Inferior parietal cortex (tissue), 1 donor: Measurements from ENCODE around the gene PSMD1.

Experiments
- DNase-seq: peaks from one replicate; pipeline ENCODE4 v3.0.0-alpha.2; 2016; ENCODE audit errors: extremely low spot score

Gene PSMD1

DNA sequence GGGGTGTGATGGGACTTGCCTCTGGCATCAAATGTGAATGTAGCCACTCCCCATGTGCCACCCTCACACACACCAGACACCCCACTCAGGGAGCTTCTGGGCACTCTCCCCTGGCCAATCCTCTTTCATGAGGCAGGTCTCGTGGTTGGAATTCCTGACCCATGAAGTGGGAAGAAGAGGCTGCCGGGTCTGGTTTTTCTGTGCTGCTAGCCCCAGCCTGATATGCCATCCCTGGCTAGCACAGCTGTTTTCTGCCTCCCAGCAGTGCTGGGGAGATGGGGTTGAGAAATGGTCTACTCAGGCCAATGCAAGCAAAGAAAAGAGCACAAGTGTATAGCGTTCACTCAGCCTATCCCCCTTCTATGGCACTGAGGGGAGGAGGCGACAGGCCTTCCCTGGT lies 20.5 kb upstream of the PSMD1 start:
- DNase-seq: no peak

DNA sequence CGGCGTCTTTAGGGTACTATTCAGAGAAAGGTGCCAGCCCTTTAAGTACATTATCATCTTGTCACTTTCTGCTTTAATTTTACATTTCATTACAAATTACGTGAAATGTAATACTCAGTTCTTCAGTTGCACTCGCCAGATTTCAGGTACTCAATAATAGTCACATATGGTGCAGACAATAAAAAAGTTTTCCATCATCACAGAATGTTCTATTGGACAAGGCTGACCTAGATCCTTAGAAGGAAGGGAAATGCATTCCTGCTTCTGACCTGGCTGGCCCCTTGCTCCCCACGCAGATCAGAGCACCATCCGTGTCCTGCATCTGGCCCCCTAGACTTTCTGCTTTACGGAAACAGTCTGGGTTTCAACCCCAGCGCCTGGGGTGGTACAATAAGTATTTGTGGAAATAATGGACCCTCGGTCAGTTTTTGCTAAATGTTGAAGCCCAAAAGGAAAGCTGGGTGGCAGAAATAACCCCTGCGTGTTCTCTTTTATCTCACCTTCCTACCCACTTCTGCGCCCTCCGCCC lies 20.0 kb upstream of the PSMD1 start:
- DNase-seq: no peak

DNA sequence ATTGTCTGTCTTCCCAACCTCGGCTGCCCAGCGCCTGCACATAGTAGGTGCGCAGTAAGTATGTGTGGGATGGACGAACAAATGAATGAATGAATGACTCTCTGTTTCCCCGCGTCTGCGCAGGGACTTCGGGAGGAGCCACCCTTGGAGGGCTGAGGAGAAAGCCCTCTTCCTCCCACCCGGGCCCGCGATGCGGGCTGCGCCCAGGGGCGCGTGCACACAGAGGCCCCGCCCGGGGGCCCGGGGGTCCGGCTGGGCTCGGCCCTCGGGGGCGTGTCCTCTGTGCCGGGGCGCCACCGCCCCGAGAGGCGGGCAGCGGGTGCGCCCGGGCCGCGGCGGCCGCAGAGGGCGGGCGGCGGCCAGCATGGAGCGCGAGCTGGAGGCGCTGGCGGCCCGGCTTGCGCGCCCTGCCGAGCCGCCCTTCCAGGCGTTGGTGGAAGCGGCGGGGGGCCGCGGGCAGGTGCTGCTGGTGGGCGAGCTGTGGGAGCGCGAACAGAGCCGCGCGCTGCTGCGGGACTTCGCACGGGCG lies 19.4 kb upstream of the PSMD1 start, which contains the start of gene C2orf72:
Gene C2orf72 (plus strand): TSS at position 322 of the 529 bp plus-strand sequence. CDS start 43 bp downstream, at position 365.
- no peak for DNase-seq

DNA sequence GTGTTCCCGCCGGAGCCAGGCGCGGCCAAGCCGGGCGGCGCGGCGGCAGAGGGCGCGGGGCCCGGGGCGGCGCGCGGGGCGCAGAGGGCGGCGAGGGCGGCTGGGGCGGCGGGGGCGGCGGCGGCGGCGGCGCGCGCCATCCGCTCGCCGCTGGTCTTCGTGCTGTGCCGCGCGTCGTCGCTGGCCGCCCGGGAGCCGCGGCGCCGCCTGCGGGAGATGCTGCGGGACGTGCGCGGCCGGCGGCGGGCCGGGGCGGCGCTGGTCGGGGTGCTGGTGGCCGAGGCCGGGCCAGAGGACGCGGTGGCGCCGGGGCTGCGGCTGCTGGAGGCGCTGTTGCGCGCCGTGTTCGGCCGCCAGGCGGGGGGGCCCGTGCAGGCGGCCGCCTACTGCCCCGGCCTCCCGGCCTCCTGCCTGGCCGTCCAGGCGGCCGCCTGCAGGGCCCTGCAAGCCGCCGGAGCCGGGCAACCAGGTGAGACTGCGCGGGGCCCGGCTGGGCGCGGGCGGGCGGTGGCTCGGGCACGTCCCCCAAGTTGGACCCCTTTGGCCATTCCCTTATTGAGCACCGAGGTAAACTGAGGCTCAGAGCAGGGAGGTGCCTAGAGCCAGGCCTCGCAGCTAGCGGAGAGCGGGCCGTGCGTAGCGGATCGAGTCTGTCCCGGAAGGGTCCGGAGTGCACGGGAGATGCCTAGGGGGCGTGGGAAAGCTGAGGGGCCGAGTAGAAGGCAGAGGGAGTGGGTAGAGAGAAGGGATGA lies 18.8 kb upstream of the PSMD1 start:
- no peak for DNase-seq

DNA sequence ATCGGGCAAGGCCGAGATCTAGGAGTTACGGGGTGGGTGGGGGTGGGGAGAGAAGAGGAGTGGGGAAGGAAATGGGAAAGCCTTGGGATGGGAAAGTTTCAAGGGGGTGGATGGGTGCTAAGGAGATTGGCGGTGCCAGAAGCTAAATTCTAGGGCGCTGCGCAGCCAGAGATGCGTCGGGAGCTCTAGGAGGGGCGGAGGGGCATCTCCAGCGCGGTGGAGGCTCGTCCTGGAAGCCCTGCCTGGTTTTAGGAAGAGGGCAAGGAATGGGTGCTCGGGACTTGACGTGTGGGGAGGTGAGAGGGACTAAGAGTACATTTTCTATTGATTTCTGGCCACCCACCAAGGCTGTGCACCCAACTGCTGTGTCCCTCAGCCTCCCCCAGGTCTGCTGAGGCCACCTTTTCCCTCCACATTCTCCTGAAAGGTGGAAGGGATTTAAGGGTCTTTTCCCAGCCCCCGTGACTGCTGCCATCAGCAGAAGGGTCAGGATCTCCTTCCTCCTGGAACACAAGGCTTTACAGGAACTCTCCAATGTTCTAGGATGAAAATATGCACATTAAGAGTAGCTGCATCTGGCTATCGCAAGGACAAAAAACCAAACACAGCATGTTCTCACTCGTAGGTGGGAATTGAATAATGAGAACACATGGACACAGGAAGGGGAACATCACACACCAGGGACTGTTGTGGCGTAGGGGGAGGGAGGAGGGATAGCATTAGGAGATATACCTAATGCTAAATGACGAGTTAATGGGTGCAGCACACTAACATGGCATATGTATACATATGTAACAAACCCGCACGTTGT lies 18.0 kb upstream of the PSMD1 start:
- DNase-seq: no peak

DNA sequence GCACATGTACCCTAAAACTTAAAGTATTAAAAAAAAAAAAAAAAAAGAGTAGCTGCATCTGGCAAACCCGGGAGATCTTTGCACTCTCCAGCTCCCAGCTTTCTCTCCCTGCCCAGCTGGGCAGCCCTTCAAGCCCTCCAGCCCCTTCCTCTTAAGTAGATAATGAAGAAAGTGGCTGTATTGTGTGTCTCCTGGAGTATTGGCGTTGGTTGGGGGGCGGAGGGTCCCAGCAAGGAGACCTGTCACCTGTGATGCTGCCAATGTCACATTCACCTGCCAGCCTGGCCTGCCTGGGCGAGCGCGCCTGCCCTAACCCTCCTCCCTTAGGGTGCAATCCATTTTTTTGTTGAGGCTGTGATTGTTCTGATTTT lies 17.4 kb upstream of the PSMD1 start:
- no peak for DNase-seq

DNA sequence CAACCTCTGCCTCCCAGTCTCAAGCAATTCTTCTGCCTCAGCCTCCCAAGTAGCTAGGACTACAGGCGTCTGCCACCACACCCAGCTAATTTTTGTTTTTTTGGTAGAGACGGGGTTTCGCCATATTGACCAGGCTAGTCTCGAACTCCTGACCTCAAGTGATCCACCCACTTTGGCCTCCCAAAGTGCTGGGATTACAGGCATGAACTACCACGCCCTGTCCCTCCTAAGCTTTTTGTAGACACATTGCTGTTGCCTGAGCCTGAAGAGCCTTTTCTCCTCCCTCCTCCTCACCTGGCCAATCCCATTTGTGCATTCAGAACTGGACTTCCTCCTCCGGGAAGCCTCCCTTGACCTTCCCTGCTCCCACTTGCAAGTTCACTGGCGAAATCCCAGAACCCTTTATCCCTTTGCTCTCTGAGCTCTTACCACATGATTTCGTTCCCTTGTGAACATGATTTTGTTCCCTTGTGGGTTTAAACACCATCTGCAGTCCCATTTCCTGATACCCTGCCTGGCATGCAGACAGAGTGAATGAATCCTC lies 16.8 kb upstream of the PSMD1 start:
- DNase-seq: no peak

DNA sequence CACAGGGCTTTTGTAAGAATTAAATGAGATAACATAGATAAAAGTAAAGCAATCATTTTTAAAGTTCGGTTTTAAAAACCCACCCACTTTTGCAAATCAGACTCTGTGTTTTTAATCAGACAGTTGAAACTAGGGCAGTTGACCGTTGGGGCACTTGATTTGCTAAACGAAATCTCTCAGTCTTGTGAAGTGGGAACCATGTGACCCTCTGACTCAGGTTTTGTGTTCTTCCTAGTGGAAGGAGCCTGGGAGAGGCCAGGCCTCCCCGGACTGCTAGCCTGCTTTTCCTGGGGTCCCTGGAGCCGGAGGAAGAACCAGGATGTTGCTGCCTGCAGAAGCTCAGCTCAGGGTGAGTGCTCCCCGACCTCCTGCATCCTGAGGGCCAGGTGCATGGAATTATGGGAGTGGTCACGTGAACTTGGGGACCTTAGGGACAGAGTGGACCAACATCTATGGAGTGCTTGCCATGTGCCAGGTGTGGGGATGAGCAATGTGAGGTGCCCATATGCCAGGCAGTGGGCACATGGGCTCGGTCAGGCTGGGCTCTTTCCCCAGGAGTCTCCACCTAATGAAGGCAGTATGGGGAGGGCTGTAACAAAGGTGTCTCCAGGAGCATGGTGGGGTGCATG lies 15.5 kb upstream of the PSMD1 start:
- no peak for DNase-seq

DNA sequence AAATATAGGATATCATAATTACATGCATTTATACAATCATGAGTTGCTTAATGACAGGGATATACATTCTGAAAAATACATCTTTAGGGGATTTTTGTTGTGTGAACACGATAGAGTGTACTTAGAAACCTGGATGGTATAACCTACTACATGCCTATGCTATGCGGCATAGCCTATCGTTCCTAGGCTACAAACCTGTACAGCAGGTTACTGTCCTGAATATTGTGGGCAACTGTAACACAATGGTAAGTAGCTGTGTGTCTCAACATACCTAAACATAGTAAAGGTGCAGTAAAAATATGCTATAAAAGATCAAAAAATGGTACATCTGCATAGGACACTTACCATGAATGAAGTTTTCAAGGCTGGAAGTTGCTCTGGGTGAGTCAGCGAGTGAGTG lies 12.9 kb upstream of the PSMD1 start:
- no peak for DNase-seq

DNA sequence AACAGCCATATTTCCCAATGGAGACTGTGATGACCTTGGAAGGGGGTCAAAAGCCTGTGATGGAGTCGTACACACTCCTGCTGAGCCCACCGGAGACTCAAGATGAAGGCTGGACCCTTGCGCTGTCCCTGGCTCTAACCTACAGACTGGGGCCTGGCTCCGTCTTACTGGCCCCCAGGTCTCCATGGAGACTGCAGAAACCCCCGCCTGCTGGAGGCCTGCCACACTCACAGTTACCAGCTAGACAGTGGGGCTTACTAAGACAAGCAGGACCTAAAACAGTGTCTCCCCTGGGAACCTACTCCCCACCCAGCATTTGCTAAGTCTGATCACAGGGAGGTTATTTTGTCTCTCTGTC lies 9.8 kb upstream of the PSMD1 start:
- DNase-seq: no peak

DNA sequence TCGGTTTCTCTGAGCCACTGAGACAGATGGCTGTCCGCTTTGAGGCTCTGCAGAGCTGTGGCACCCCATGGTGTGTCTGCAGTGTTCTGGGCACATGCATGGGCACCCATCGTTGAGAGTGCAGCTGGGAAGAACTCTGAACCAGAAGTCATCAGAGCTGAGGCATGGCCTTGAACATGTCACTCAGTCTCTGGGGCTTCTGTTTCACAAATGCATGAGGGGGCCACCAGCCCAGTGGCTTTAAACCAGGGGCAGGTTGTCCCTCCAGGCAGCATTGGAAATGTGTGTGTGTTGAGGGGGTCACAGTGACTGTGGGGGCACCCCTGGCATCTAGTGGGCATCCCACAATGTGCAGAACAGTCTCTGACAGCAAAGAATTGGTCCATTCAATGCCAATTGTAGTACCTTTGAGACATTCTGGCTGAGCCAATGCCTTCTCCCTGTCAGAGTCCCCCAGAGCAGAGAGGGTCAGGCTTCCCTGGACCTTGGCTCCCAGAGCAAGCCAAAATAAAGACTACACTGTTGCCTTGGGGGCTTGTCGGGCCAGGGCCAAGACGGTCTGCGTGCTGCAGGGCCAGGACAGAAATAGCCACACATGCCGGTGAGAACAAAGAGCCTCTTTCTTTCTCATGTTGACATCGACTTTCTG lies 9.3 kb upstream of the PSMD1 start:
- peak; percentile 80 for DNase-seq

DNA sequence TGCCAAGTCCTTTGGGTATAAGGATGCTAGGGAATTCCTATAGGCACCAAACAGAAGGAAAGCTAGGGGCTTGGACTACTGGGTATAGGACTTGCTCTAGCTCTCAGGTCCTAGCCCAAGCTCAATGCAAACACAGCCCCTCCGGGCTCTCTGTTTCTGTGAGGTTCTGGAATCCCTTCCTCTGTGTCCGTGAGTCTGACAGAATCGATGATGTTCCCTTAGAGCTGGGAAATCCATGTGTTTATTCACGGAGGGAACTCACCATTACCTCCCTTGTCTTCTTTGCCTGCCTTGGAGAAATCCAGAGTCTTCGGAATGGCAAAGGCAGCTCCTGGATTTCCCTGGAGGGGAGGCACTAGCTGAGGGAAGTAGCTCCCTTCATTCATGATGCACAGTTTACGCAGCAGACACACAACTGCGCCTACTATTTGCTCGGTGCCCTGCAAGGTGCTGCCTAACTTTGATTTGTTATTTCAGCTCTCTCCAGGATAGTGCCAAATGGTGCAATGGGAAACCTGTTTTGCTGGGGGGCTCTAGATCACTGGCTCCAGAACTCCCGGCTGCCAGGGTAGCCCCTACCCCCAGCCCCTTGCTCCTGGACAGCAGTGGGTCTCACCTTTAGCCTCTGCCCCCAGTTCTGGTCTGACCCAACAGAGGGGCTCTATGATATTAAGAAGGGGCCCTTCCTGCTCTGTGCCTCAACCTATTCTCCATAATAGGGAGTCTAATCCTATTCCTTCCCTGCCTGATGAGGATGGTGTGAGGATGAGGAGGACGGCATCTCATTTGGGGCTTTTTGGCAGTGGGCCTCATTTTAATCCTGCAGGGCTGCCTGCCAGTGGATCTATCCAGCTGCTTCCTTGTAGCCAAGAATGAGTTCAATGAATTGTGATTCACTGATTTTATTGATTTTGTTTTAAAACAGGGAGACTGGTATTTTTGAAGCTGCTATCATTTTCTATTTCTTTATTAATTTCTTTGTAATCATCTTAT lies 8.4 kb upstream of the PSMD1 start:
- DNase-seq: no peak

DNA sequence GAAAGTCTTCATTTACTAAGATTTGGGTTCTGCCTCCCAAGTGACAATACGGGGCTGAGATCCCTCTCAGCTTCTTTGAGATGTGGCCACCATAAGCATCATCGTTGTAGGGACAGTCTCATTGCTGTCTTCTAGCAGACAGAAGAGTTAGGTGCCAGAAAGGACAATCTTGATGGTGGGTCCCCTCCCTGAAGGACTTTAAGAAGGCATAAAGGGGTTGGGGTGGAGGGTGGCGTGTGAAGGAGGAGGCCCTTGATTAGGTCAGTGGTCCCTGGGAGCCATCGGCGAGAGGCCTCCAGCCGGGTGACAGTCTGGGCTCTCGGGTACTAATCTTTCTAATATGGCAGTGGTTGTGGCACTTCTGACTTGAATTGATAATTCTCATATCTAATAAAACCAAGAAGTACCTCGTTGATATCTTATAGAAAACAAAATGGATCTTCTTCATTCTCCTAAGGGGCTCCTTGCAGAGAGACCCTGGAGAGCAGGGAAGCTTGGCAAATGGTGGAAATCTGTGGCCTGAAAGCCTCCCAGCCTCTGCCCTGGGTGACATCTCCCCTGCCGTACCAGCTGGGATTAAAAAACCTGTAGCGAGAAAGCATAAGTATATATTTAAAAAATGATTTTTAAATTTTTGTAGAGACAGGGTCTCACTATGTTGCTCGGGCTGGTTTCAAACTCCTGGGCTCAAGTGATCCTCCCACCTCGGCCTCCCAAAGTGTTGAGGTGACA lies 7.2 kb upstream of the PSMD1 start:
- no peak for DNase-seq

DNA sequence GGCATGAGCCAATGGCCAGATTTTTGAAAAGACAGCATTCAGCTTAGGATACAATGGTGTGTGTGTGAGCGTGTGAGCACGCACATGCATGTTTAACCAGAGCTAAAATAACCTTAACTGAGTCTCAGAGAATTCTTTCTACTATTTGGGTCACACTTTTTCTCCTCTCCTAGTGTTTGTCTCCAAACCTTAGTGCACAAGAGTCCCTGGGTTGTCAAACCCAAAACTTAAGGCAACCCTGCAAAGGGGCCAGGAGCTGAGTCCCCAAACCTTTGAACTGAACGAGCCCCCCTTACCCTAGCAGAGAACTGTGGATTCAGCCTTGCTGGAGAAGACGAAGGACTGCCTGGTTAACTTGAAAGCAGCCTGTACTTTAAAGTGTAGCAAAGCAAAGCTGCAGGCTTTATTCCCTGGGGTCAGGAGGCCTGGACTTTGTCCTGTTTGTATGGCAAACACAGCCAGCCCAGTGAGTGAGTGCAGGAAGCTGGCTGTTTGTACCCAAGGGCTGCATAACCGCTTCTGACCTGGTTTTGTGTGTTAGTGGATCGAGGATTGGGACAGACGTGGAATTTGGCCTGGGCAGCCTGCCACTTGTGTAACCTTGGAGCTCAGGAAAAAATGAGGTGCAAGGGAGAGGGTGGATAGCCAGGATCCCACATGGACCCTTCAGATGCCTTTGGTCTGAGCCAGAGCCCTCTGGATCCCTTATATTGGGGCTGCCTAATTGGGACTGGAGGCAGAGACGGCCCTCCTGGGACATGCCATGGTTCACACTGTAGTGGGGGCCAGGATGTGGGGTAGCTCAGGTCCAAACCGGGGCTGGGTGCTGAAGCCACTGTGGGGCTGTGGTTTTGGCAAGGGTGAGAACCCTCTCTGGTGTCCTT lies 6.4 kb upstream of the PSMD1 start:
- no peak for DNase-seq

DNA sequence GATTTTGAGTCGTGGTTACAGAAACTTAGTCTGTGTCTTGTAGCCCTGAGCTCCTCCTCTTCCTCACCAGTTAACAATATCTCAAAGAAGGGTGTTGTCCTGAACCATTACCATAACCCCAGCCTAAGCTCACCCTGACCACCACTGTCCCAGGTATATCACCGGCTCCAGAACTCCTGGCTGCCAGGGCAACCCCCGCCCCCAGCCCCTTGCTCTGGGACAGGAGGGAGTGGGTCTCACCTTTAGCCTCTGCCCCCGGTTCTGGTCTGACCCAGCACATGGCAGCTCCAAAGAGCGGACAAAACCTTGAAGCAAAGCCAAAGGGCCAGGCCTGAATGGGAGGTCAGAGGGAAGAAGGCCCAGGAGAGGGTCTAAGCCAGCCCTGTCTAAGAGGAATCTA lies 5.6 kb upstream of the PSMD1 start:
- DNase-seq: no peak

DNA sequence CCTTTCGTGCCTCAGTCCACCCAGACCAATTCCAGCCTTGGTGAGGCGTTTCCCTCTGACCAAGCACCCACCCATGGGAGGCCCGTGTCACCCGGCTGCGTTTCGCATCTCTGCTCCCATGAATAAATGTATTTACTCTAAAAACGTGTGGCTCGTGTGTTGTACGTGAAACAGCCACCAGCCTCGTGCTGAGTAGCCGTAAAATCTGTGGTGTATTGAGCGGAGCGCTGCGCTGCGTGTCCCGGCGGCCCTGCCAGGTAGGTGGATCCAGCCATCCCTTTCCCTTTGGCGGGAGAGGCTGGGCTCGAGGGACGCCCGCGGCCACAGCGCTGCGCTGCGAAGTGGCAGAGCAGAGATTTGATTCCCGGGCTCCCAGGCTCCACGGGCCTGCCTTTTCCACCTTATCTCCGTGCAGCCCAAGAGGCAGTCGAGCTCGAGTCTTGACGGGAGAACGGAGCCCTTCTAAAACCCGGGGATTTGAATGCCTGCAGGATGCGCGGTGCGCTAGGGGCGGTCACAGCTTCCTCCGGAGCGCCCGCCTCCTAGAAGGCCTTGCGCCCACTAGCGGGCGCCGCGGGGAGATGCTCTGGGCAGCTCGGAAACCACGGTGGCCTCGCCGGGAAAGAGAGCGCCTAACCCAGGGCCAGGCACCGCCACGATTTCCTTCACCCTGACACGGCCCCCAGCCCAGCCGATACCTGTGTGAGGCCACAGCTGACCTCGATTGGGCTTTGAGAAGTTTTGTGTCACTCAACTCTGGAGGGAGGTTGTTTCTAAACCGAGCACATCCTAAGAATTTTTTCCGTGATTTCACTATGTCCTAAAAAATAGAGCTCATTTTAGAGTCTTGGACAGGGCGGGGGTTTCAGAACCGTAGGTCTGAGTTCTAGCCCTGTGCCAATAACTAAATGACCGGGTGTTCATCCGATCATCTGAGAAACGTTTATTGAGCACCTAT lies 3.9 kb upstream of the PSMD1 start:
- DNase-seq: peak; percentile 88

DNA sequence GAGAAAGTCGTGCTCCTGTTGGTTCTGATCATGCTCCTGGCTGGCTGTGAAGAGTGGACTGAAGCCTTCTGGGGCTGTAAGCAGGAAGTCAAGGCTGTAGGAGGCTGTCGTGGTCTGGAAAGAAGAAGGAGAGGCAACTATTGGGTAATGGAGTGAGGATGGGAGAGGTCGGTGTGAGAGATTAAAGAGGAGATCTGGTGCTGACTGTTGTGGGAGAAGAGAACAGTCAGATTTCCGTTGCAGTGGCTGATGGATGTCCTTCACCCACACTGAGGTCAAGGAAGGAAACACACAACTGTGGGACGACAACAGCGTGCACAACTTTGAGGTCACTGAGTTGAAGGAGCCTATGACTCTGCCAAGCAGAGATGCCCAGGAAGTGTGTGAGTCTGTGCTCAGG lies 2.8 kb upstream of the PSMD1 start:
- DNase-seq: no peak
